Sigmoid colon (tissue), 4 donors: ENCODE measurements around the gene RIMS4.

Source experiments
- EP300 ChIP-seq, 4 donors: sonication (generic); formaldehyde crosslinking; IDR thresholded peaks; one replicate each; pipeline ENCODE4 v1.6.1; 2017; ENCODE audit warnings: antibody characterized with exemption in 4 of 4
- POLR2A ChIP-seq, 2 donors: fragments of 450-650 bp; IDR thresholded peaks; one replicate each; pipeline ENCODE4 v1.6.1; 2016; ENCODE audit warnings: antibody characterized with exemption in 2 of 2, mild to moderate bottlenecking in 2 of 2, moderate library complexity in 2 of 2
- POLR2AphosphoS5 ChIP-seq, 4 donors: sonication (generic); formaldehyde crosslinking; IDR thresholded peaks; one replicate each; pipeline ENCODE4 v1.6.1; 2017; ENCODE audit warnings: antibody characterized with exemption in 4 of 4
- TF ChIP-seq, protein P1 (sequence below), 4 experiments: fragments of 450-650 bp in 3 of 4; fragments of 200-600 bp in 1 of 4; IDR thresholded peaks; one replicate each; pipeline ENCODE4 v1.5.1; 2016 to 2019; ENCODE audit warnings: antibody characterized with exemption in 4 of 4, mild to moderate bottlenecking in 3 of 4, moderate library complexity in 2 of 4

DNA sequence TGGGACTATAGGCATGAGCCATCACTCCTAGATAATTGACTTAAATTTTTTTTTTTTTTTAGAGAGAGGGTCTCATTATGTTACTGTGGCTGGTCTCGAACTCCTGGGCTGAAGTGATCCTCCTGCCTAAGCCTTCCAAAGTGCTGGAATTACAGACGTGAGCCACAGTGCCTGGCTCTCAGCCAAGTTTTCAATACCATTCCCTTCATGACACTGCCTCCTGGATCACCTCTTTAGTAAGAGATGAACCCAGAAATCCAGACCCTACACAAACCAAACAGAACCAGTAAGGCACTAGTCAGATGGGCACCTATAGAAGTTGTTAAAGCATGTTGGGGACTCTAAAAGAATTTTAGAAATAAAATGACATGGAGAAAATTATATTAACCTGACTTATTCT is 18.3 kb upstream of the RIMS4 start:
- TF ChIP-seq, protein P1, sequence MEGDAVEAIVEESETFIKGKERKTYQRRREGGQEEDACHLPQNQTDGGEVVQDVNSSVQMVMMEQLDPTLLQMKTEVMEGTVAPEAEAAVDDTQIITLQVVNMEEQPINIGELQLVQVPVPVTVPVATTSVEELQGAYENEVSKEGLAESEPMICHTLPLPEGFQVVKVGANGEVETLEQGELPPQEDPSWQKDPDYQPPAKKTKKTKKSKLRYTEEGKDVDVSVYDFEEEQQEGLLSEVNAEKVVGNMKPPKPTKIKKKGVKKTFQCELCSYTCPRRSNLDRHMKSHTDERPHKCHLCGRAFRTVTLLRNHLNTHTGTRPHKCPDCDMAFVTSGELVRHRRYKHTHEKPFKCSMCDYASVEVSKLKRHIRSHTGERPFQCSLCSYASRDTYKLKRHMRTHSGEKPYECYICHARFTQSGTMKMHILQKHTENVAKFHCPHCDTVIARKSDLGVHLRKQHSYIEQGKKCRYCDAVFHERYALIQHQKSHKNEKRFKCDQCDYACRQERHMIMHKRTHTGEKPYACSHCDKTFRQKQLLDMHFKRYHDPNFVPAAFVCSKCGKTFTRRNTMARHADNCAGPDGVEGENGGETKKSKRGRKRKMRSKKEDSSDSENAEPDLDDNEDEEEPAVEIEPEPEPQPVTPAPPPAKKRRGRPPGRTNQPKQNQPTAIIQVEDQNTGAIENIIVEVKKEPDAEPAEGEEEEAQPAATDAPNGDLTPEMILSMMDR (IDR thresholded peaks at IDR 0.05) = no peak
- TF ChIP-seq POLR2A (IDR thresholded peaks at IDR 0.05) = no peak
- TF ChIP-seq EP300 (IDR thresholded peaks at IDR 0.05) = no peak
- no peak for TF ChIP-seq POLR2AphosphoS5 (IDR thresholded peaks at IDR 0.05)
